GM19099 (cell line): Measurements from ENCODE around the gene CHODL.

Experiments
- POLR2A ChIP-seq: IDR thresholded peaks from 3 replicates; pipeline ENCODE4 v1.6.1; 2011; ENCODE audit warnings: low read depth; ENCODE audit not compliant: insufficient read length; ENCODE audit errors: extremely low read depth

Gene CHODL

DNA sequence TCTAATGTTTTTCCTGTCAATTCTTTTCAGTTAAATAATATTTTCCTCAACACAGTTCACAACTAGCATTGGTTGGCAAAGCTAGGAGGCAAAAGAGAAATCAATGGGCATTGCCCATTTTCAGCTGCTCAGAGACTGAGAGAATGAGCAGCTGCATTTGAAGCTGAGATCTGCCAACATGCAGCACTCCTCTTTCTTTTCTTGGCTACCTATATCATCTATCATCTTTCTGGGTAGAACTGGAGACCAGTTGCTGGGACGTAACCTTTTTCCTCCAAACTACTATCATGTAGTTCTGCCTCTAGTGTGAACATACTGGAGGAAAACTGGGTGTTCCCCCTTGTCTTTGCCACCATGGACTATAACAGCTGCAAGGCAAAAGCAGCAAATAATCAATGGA lies 22.9 kb downstream of the CHODL start:
- no peak for TF ChIP-seq POLR2A

DNA sequence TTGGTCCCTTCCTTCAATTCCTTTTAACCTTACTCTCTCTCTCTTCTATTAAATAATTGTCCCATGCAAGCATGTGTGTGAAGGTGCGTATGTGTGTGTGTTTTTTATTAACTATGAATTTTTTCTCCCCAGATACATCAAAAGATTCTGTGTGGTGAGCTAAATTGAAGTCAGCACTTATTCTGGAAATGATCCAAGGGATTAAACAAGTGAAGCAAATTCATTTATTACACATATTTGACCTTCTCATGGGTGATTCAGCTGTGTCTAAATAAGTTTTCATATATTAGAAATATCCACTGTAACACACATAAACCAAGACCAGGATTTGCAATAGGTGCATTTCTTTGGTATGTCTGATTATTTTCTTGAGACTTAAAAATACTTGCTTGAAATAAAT lies 24.3 kb downstream of the CHODL start:
- no peak for TF ChIP-seq POLR2A

DNA sequence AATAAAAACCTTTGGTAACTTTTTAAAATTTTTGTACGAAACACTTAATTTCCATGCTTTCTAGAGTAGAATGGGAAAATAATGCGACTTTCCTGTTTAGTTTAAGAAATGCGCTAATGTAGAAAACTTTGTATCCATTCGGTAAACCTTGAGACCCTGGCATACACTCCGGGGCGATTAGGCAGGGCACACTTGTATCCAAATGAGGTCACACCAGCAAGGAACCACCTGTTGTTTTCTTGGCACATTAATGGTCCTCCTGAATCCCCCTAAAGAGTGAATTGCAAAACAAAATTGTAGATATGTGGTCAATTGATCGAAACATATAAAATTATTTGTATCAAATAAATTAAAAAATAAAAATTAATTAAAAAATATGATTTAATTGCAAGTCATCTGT lies 25.2 kb downstream of the CHODL start:
- no peak for TF ChIP-seq POLR2A

DNA sequence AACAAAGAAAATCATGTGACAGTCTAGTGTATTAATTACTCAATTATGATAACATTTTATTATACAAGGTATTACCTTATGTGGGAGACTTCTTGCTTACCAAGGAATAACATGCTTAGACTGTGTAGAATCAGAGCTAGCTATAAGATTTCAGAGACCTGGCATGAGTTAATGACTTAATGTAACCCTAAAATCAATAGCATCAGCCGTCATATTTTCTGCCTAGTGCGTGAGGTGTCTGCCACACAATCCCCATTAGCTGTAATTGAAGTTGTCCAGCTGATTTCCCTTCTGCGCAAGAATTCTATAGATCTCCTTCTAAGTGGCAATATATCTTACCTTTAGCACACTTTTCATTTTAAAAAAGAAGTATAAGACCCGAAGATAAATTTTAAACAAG lies 28.8 kb downstream of the CHODL start:
- no peak for TF ChIP-seq POLR2A

DNA sequence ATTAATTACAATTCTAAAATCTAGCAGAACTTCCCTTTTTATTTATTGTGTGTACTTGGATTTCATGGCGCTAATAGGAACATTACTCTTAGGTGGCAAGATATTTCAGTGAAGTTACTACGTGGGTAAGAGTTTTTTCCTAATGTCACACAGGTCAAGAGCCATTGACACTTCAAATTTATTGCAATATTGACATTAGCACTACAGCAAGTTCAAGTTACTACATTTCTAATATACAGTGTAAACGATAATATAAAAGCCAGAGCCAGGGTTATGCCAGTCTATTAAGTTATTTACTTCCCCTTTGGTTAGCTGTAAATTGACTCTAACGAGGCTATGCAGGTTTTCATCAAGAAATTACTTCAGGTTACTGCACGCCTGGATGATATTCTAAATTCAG lies 29.7 kb downstream of the CHODL start:
- TF ChIP-seq POLR2A, result no peak

DNA sequence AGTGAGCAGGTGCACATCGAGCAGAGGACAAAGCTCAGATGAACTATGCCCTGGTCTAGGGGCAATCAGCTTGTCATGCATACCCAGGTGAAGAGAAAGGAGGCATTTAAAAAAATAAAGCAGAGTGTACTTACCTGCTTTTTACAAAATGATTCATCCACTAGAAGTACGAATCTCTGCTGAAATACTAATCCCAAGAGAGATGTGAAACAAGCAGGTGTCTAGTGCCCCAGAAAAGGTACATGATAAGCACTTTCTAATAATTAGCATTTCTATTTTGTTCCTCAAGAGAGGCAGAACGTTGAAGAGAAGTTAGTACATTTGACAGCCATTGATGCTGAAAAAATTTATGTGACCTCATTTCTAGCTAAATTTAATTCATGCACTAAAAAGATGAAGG lies 31.1 kb downstream of the CHODL start:
- TF ChIP-seq POLR2A, result no peak

DNA sequence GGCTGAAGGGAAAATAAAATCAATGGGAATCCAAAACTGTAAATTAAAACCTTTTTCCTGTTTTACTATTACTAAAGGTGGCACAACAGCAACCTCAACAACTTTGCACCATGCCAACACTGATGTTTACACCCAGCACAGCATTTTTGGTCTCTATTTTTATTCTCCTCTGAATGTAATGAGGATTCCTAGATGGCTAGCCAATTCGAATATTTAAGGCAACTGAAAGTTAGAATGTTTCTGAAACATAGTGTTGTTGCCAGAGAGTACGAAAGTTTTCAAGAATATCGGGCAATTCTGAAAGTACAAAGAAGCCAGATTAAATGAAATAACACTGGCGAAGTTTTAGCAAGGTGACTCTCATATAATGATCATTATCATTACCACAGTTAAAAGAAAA lies 40.7 kb downstream of the CHODL start:
- no peak for TF ChIP-seq POLR2A

DNA sequence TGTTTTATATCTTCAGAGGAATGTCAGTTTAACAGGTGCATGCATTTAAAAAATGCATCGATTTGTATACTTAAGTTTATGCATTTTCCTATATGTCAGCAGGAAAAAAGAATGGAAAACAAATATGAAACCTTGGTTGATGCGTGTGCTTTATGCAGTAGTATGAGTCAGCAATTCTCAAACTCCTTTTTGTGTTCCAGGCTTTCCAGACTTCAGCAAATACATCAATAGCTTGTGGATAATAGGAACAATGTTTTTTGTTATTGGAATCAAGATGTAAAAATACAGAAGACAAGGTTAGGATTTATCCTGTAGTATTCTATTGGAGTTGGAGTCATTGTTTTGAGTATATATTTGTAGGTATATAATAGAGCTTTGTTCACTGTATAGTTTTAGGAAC lies 45.2 kb downstream of the CHODL start:
- TF ChIP-seq POLR2A, result no peak

DNA sequence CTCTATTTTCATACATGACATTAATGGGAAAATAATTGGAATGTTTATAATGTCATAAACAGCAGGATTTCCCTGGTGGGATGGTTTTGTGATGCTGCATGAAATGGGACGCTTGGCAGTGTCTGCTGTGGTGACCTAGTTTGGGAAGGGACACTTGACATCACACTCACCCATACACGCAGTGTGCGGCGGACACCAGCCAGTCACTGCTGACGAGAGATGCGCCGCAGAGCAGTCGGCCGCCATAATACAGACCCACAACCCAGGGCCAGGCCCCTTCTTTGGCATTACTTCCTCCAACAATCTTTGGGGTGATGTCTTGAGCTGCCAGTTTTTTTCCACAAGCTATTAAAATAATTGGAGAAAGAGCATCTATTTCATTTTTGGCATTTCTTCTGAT lies 49.5 kb downstream of the CHODL start:
- no peak for TF ChIP-seq POLR2A

DNA sequence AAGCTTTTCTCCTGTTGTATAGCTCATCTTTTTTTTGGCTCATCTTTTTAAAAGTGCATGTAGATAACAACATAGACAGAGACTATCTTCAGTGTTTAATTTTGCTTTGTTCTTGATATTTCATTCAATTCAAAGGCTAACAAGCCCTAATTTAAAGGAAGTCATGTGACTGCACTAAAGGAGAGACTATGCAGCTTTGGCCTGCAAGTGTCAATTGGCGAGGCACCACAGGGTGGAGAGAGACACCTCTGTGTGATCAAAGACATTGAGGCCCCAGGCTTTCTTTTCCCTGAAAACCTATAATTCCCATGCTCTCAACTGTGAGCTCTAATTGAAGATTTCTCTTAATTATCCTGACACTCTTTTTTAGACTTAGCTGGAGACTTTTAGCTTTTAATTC lies 53.6 kb downstream of the CHODL start:
- TF ChIP-seq POLR2A, result no peak
